ENCODE measurements around the gene RCHY1.
"Not testable (repeated sequence)": the region's sequence is repeated elsewhere in the genome, so short reads cannot be mapped to it uniquely, and the experiment has no call there.

The RCHY1 gene

DNA sequence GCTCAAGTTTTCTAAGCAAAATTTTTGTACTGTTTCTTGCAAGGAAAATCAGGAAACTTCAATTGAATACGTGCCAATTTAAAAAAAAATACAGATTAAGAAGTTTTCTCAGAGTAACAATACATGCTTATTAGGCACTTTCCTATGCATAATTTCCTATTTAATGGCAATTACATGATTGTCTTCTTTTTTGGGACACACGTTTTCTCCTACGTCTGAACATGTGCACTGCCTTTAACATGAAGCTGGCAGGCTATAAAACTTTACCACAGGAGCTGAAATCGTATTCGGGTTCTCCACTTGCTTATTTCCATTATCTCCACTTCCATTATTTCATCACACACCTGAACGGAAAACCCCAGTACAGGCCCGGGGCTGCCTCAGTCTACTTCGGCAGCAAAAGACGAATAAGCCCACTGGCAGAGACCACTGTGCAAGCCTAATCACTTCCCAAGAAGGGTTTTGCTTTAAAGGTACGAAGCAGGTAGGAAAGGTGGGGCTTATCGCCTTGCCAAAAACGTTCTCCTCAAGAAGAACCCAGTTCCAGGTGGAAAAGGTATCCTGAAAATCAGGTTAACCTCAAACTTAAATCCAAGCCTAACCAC, 575 bp downstream of the RCHY1 start:
- TF ChIP-seq, protein P1, sequence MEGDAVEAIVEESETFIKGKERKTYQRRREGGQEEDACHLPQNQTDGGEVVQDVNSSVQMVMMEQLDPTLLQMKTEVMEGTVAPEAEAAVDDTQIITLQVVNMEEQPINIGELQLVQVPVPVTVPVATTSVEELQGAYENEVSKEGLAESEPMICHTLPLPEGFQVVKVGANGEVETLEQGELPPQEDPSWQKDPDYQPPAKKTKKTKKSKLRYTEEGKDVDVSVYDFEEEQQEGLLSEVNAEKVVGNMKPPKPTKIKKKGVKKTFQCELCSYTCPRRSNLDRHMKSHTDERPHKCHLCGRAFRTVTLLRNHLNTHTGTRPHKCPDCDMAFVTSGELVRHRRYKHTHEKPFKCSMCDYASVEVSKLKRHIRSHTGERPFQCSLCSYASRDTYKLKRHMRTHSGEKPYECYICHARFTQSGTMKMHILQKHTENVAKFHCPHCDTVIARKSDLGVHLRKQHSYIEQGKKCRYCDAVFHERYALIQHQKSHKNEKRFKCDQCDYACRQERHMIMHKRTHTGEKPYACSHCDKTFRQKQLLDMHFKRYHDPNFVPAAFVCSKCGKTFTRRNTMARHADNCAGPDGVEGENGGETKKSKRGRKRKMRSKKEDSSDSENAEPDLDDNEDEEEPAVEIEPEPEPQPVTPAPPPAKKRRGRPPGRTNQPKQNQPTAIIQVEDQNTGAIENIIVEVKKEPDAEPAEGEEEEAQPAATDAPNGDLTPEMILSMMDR (IDR thresholded peaks at IDR 0.05; ENCODE audit: low read depth, low read length, missing control alignments): no peak
- no peak for DNase-seq (ENCODE audit: low read depth)
- peak overlapping the region; percentile 69 for H3K4me3 ChIP-seq (ENCODE audit: low read depth, low read length)
- in situ Hi-C loops (cut with HindIII; ENCODE audit: low sequenced_read_pairs): no loop called here

DNA sequence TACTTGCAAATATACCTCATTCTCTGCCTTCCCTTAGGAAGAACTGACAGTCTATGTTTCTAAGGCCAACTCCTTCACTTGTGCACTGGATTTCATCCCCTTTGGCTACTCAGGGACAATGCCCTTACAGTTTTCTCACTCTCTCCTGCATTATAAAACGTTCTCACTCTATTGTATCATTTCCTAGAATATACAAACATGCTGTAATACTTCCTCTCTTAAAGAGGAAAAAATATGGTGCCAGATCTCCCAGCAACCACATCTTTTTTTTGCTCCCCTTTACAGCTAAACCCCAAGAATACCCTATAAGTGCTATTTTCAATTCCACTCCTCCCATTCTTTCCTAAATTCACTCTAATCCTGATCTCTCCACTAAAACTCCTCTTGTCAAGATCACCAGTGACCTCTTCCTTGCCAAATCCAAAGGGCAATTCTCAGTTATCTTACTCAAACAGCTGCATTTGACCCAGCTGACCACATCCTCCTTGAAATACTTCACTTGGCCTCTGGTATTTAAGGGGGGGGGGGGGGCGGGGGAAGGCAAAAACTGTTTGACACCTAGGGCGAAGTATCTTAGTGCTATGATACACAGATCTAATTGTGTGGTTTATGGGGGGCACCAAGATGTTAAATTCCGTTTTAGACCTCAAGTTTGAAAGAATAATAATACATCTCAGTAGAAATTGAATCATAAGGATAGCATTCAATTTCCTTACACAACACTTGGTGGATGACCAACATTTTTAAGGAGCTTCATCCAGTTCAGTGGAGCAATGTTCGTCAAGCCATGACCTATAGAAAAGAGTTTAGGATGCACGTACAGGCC, 1.6 kb downstream of the RCHY1 start:
- in situ Hi-C loops (cut with HindIII; ENCODE audit: low sequenced_read_pairs): no loop called here
- peak; percentile 20 for DNase-seq (ENCODE audit: low read depth)
- TF ChIP-seq, protein P1 (IDR thresholded peaks at IDR 0.05; ENCODE audit: low read depth, low read length, missing control alignments): no peak
- peak overlapping the region; percentile 69 for H3K4me3 ChIP-seq (ENCODE audit: low read depth, low read length)

DNA sequence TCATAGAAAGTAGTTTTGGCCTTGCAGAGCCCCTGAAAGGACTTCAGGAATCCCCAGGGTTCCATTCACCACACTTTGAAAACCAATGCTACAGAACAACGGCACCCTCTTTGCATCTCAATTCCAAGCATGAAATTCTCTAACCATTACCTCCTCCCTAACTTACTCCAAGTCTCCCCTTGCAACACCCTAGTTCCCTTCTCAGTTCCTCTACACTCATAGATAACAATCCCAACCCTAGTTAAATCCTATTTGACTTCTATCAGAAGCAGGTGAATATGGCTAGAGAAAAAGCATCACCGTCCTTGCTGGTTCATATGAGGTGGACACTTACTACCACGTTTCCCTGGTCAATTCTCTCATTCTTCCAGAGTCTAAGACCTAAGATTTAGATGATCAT, 2.4 kb downstream of the RCHY1 start:
- DNase-seq (ENCODE audit: low read depth): no peak
- peak overlapping the region; percentile 16 for H3K4me3 ChIP-seq (ENCODE audit: low read depth, low read length)
- TF ChIP-seq, protein P1 (IDR thresholded peaks at IDR 0.05; ENCODE audit: low read depth, low read length, missing control alignments): no peak
- in situ Hi-C loops (cut with HindIII; ENCODE audit: low sequenced_read_pairs): no loop called here

DNA sequence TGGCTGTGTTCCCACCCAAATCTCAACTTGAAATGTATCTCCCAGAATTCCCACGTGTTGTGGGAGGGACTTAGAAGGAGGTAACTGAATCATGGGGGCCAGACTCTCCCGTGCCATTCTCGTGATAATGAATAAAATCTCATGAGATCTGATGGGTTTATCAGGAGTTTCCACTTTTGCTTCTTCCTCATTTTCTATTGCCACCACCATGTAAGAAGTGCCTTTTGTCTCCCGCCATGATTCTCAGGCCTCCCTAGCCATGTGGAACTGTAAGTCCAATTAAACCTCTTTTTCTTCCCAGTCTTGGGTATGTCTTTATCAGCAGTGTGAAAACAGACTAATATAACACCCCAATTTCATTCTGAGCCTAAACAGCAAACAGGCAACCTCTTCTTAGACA, 4.6 kb downstream of the RCHY1 start:
- H3K4me3 ChIP-seq (ENCODE audit: low read depth, low read length); DNase-seq (ENCODE audit: low read depth); in situ Hi-C loops (cut with HindIII; ENCODE audit: low sequenced_read_pairs): not testable (repeated sequence)

DNA sequence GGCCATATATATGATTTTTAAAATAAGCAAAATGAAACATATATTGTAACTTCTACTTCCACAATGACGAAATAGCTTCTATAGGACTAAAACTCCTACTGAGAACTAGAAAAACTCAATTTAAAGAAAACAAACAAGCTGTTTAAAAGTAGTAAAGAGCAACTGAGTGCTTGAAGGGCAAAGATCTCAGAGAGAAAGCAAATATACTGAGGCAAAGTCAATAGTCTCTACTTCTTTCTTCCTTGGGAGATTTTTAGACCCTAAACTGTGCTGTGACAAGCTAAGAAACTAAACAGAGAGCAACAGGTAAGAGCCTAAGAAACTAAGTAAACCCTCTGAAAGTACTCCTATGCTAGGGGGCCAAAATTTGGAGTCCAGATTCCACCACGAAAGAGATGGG, 8.6 kb downstream of the RCHY1 start:
- TF ChIP-seq, protein P1 (IDR thresholded peaks at IDR 0.05; ENCODE audit: low read depth, low read length, missing control alignments): no peak

DNA sequence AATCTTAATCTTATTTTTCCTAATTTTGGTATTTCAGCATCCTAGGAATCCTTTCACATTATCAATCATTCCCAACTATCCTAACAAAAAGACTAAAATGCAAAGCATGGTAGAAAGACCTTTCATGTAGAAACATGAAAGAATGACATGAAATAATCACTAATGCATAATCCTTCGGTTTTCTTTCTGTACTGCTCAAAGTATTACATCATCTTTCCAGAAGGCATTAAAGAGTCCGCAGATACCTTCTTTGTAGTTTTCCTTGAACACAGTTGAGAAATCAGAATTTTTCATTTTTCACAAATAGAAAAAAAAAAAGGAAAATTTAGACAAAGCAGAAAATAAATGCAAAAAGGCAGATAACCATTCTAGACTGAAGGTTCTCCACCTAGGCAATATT, 11.5 kb downstream of the RCHY1 start:
- no peak overlapping the region for H3K4me3 ChIP-seq (ENCODE audit: low read depth, low read length)
- TF ChIP-seq, protein P1 (IDR thresholded peaks at IDR 0.05; ENCODE audit: low read depth, low read length, missing control alignments): no peak
- DNase-seq (ENCODE audit: low read depth): no peak
- in situ Hi-C loops (cut with HindIII; ENCODE audit: low sequenced_read_pairs): no loop called here

More for the DNA sequence above, 8.6 kb downstream of the RCHY1 start:
- H3K4me3 ChIP-seq (ENCODE audit: low read depth, low read length): no peak overlapping the region
- in situ Hi-C loops (cut with HindIII; ENCODE audit: low sequenced_read_pairs): no loop called here
- DNase-seq (ENCODE audit: low read depth): no peak

DNA sequence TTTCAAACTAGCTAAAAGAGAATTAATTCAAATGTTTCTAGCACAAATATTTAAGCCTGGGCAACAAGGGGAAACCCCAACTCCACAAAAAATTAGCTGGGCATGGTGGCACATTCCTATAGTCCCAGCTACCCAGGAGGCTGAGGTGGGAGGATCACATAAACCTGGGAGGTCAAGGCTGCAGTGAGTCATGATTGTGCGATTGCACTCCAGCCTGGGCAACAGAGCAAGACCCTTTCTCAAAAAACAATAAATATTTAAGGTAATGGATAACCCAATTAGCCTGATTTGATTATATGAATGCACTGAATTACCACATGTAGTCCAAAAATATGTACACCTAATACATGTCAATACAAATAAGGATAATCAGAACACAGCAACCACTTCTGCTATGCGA, 14.3 kb downstream of the RCHY1 start:
- no peak for DNase-seq (ENCODE audit: low read depth)
- in situ Hi-C loops (cut with HindIII; ENCODE audit: low sequenced_read_pairs): no loop called here
- TF ChIP-seq, protein P1 (IDR thresholded peaks at IDR 0.05; ENCODE audit: low read depth, low read length, missing control alignments): no peak
- H3K4me3 ChIP-seq (ENCODE audit: low read depth, low read length): no peak overlapping the region
